Activated T-helper 9 cell treated with anti-CD3 and anti-CD28 coated beads, Interleukin-2, amount 50 U/mL, for 16 hours (primary cell): ENCODE results near the gene GLP1R.

Source experiments
- DNase-seq: peaks from one replicate; pipeline ENCODE4 v3.0.0-alpha.2; 2020; ENCODE audit warnings: low read depth

GLP1R gene

DNA sequence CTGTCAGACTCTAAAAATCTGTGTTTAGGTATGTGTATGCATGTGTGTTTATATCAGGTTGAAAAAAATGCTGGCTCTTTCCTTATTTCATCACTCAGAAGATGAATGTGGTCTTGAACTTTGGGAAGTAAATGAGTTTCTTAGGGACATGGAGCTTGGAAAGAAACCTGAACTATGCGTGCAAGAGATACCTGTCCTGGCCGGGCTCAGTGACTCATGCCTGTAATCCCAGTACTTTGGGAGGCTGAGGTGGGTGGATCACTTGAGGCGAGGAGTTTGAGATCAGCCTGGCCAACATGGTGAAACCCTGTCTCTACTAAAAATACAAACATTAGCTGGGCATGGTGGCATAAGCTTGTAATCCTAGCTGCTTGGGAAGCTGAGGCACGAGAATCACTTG, 4.4 kb upstream of the GLP1R start:
- DNase-seq = no peak

- no peak for DNase-seq
Observed at GRCh38 chr6:39047434-39048327, 900 bp upstream of the GLP1R start.

GRCh38 chr6:39049575-39050283, 1.1 kb downstream of the GLP1R start:
- no peak for DNase-seq

GRCh38 chr6:39050453-39051112, 2.0 kb downstream of the GLP1R start:
- DNase-seq = no peak

GRCh38 chr6:39051399-39052122, 3.0 kb downstream of the GLP1R start:
- DNase-seq = no peak

DNA sequence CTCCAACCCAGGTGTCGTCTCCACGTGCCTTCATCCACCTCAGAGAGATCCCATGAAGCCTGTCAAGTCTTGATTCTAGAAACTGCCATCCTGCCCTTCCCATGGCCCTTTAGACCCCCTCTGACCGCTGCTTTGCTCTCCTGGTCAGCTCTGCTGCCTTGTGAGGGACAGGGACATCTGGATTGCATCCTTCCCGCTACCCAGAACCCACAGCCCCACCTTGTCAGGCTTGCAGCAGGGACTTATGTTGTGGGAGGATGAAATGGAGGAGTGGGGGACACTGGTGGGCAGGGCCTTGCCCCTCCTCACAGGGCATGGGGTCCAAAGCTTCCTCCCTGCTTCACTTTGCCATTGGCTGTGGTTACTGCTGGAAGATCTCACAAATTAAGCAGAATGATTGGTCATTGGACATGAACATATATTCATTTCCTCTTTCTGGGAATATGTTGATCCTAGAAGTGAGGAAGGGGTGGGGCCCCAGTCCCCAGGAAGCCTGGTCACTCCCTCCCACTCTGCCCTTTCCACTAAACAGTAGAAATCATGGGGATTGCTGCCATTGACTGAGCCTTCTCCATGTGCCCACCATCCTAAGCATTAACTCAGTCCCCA, 4.5 kb downstream of the GLP1R start:
- DNase-seq = no peak

DNA sequence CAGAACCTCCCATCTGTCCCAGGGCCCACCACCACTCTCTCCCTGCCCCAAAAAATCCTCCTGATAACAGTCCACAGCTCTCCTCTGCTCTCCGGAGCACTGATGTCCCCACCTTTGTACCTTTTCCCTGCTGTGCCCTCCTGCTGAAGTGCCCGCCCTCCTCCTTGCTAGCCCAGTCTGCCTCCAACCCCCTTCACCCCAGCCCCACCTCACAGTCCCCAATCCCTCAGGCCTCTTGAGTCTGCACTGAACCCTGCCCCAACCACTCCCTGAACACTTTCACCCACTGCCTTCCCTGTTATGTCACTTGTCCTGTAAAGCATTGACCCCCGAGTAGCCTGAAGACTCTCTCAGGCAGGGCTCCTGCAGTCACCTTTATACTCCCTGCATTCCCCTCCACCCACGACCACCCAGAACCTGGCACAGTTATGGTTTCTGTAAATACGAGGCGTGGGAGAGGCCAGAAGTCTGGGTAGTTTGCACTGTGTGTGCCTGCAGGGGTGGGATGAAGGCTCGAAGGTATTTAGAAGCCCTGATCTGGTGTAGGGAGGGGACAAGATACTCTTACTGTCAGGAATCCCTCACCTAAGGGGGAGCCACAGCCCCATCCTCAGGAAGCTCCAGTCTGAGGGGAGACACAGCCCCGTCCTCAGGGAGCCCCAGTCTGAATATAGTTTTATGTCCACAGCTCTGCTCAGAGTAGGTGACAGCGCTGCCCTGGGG, 5.4 kb downstream of the GLP1R start:
- DNase-seq = no peak

- DNase-seq = no peak
Observed at GRCh38 chr6:39054577-39055142, 6.1 kb downstream of the GLP1R start.

GRCh38 chr6:39055661-39056060, 7.1 kb downstream of the GLP1R start:
- DNase-seq = no peak

GRCh38 chr6:39056191-39056590, 7.6 kb downstream of the GLP1R start:
- DNase-seq = no peak

DNA sequence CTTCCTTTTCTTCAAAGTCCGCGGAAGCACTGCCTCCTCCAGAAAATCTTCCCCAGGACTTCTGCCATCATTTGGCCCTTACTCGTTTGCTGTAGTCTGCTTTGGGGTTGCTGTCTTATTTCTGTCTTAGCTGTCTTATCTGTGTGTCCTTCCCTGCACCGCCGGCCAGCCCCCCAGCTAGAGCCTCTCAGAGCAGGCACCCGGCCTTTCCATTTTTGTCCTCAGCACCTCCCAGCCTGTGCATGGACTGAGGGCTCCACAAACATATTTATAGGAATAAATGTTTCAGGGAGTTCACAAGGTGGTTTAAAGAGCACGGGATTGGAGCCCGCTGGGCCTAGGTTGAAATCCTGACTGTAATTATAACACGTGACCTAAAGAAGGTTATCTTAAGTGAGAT, 8.1 kb downstream of the GLP1R start:
- no peak for DNase-seq

DNA sequence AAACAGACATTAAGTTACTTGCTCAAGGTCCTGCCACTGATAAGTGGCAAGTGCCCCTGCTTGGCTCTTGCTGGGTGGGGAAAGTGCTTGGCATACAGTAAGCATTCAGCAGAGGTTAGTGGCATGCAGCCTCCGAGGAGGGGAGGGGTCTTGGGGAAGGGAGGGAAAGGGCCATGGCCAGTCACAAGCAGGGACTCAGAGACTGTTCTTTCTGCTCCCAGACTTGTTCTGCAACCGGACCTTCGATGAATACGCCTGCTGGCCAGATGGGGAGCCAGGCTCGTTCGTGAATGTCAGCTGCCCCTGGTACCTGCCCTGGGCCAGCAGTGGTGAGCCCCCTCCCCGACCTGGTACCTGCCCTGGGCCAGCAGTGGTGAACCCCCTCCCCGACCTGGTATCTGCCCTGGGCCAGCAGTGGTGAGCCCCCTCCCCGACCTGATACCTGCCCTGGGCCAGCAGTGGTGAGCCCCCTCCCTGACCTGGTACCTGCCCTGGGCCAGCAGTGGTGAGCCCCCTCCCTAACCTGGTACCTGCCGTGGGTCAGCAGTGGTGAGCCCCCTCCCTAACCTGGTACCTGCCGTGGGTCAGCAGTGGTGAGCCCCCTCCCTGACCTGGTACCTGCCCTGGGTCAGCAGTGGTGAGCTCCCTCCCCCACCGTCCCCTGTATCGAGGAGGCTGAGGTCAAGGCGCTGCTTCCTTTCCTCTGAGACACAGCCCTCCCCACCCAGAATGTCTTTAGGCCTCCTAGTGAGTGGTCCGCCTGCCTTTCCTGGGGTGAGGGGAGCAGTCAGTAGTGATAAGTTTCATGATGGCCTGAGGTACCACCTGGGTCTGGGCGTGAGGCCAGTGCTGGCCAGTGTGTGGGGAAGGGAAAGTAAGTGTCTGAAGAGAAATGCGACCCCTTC, 8.9 kb downstream of the GLP1R start:
- DNase-seq = no peak

- DNase-seq = no peak
Observed at GRCh38 chr6:39058471-39059147, 10.0 kb downstream of the GLP1R start.

- no peak for DNase-seq
Observed at GRCh38 chr6:39059496-39060310, 11.1 kb downstream of the GLP1R start.

GRCh38 chr6:39060467-39061160, 12.0 kb downstream of the GLP1R start:
- DNase-seq = no peak

DNA sequence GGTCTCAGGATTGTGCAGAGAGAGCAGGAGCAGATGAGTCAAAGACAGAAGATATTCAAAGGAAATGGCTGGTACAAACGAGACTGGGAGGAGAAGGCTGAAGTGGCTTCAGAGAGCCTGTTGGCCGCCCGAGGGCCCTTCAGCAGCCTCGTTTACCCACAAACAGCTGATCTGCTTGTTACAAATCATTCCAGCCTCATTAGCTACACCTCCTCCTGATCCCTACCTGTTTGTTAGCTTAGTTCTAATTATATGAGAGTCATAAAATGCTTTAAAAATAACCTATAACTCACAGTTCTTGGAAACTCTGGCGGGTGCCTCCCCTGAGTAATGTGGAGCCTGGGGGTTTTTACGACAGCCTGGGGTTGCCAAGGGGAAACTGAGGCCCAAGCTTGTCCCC, 12.6 kb downstream of the GLP1R start:
- no peak for DNase-seq

- no peak for DNase-seq
Observed at GRCh38 chr6:39061588-39061987, 13.0 kb downstream of the GLP1R start.
